ENCODE measurements around the gene TMEM220.

TMEM220 gene

GRCh38 chr17:10729334-10730193, at the start of gene TMEM220:
Gene TMEM220 (minus strand): TSS chr17:10730023. CDS start chr17:10729851, 172 bp downstream.
- in situ Hi-C loops (cut with HindIII; ENCODE audit: low sequenced_read_pairs): loop anchor here (25.0 kb wide), 1 partner anchor 108 kb away; the partner anchor contains the start of gene PIRT

GRCh38 chr17:10779609-10780008, 49.8 kb upstream of the TMEM220 start:
- in situ Hi-C loops (cut with HindIII; ENCODE audit: low sequenced_read_pairs): no loop called here

GRCh38 chr17:10777890-10778289, 48.1 kb upstream of the TMEM220 start:
- in situ Hi-C loops (cut with HindIII; ENCODE audit: low sequenced_read_pairs): no loop called here

- in situ Hi-C loops (cut with HindIII; ENCODE audit: low sequenced_read_pairs): no loop called here
Measured at GRCh38 chr17:10777131-10777807, 47.4 kb upstream of the TMEM220 start.

- in situ Hi-C loops (cut with HindIII; ENCODE audit: low sequenced_read_pairs): no loop called here
Measured at GRCh38 chr17:10776381-10776780, 46.6 kb upstream of the TMEM220 start.

GRCh38 chr17:10775740-10776356, 46.0 kb upstream of the TMEM220 start:
- in situ Hi-C loops (cut with HindIII; ENCODE audit: low sequenced_read_pairs): no loop called here

- in situ Hi-C loops (cut with HindIII; ENCODE audit: low sequenced_read_pairs): no loop called here
Measured at GRCh38 chr17:10775058-10775457, 45.2 kb upstream of the TMEM220 start.

GRCh38 chr17:10773391-10773790, 43.6 kb upstream of the TMEM220 start:
- in situ Hi-C loops (cut with HindIII; ENCODE audit: low sequenced_read_pairs): no loop called here

GRCh38 chr17:10772425-10773380, 42.9 kb upstream of the TMEM220 start:
- in situ Hi-C loops (cut with HindIII; ENCODE audit: low sequenced_read_pairs): no loop called here

- in situ Hi-C loops (cut with HindIII; ENCODE audit: low sequenced_read_pairs): no loop called here
Measured at GRCh38 chr17:10771148-10771547, 41.3 kb upstream of the TMEM220 start.

GRCh38 chr17:10769840-10770239, 40.0 kb upstream of the TMEM220 start:
- in situ Hi-C loops (cut with HindIII; ENCODE audit: low sequenced_read_pairs): no loop called here

- in situ Hi-C loops (cut with HindIII; ENCODE audit: low sequenced_read_pairs): no loop called here
Measured at GRCh38 chr17:10768750-10769251, 39.0 kb upstream of the TMEM220 start.

GRCh38 chr17:10767232-10767631, 37.4 kb upstream of the TMEM220 start:
- in situ Hi-C loops (cut with HindIII; ENCODE audit: low sequenced_read_pairs): no loop called here

- in situ Hi-C loops (cut with HindIII; ENCODE audit: low sequenced_read_pairs): no loop called here
Measured at GRCh38 chr17:10762037-10762436, 32.2 kb upstream of the TMEM220 start.

GRCh38 chr17:10761281-10761680, 31.5 kb upstream of the TMEM220 start:
- in situ Hi-C loops (cut with HindIII; ENCODE audit: low sequenced_read_pairs): no loop called here

GRCh38 chr17:10758062-10758461, 28.2 kb upstream of the TMEM220 start:
- in situ Hi-C loops (cut with HindIII; ENCODE audit: low sequenced_read_pairs): no loop called here

GRCh38 chr17:10757647-10758046, 27.8 kb upstream of the TMEM220 start:
- in situ Hi-C loops (cut with HindIII; ENCODE audit: low sequenced_read_pairs): no loop called here

- in situ Hi-C loops (cut with HindIII; ENCODE audit: low sequenced_read_pairs): no loop called here
Measured at GRCh38 chr17:10757067-10757466, 27.2 kb upstream of the TMEM220 start.

- in situ Hi-C loops (cut with HindIII; ENCODE audit: low sequenced_read_pairs): no loop called here
Measured at GRCh38 chr17:10756619-10757018, 26.8 kb upstream of the TMEM220 start.

- in situ Hi-C loops (cut with HindIII; ENCODE audit: low sequenced_read_pairs): no loop called here
Measured at GRCh38 chr17:10756185-10756584, 26.4 kb upstream of the TMEM220 start.

Measured in DLD1 (cell line).